ENCODE results near the gene SNRPD3. TPM values are rescaled to one million over a fixed set of nuclear protein-coding genes. Genes with fewer than 3 reads are reported as not detected.

Gene SNRPD3
- polyA plus RNA-seq, 1 of the 3 experiments (the other 2 are of a cell fraction) = 177 TPM

DNA sequence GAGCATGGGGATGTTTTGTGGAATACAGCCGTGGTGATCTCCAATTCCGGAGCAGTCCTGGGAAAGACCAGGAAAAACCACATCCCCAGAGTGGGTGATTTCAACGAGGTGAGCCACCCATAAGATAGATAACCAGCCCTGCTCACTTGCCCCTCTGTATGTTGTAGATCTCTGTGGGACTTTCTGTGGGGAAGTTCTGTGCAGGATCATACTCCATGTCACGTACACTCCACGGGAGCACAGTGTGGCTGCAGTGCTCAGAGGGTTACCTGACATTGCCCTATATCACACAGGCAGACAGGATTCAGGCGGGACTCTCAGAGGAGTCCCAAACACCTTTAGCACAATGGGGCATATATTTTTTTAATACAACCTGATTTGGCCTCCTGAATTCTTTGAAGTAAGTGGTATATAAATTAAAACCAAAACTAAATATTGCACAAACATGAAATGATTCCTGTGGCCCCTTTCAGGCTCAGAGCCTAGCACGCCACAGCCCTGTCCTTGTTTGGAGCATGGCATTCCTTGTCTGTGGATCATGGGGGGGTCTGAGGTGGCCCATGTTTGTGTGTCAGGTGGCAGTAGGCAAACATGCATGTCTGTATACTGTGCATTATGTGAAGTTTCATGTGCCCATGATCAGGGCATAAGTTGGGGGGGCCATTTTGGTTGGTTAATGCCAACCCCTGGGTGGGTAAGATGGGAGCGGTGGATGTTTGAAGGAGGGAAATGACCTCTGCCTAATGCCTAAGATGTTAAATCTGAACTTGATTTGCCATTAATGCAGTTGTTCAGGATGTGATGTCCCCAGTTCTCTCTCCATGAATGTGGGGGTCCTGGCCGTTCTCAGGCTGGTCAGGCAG is 42.2 kb upstream of the SNRPD3 start (continued):
- TF ChIP-seq, protein P1, sequence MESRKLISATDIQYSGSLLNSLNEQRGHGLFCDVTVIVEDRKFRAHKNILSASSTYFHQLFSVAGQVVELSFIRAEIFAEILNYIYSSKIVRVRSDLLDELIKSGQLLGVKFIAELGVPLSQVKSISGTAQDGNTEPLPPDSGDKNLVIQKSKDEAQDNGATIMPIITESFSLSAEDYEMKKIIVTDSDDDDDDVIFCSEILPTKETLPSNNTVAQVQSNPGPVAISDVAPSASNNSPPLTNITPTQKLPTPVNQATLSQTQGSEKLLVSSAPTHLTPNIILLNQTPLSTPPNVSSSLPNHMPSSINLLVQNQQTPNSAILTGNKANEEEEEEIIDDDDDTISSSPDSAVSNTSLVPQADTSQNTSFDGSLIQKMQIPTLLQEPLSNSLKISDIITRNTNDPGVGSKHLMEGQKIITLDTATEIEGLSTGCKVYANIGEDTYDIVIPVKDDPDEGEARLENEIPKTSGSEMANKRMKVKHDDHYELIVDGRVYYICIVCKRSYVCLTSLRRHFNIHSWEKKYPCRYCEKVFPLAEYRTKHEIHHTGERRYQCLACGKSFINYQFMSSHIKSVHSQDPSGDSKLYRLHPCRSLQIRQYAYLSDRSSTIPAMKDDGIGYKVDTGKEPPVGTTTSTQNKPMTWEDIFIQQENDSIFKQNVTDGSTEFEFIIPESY (IDR thresholded peaks at IDR 0.05; ENCODE audit: borderline replicate concordance, low read depth) = no peak
- TF ChIP-seq RXRA (IDR thresholded peaks at IDR 0.05; ENCODE audit: borderline replicate concordance, low read depth) (no peak), GATA2 (CRISPR knock-in tag; IDR thresholded peaks at IDR 0.05) (no peak)

DNA sequence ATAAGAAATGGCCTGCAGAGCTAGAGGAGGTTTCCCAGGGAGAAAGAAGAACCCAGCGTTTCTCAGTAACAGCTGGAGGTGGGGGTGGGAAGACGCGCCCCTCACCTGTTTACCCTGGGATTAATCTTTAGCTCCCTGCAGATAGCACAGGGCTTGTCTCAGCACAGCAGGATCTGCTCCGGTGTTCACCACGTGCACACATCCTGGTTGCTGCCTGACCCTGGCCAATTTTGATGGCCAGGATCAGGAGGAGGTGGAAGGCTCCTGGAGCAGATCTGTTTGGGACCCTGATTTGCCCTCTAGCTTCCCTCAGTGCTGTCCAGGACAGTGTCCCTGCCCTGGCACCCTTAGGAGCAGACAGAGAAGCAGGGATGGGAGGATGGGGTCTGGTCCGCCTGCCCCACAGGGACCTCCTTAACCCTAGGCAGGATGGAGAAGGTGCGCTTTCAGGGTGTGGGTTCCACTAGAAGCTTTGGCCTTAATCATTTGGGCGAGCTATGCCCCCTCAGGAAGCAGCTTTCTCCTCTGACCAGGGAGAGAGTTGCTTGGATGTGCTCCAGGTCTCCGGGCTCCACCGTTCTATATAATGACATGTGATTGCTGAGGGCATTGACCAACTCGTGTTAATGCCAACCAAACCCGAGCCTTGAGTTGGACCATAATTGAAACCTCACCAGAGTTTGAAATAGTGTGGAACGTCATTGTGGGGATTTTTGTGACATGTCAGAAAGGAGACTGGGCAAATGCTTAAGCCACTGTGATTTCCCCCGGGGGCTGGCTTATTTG is 41.4 kb upstream of the SNRPD3 start:
- H3K27me3 ChIP-seq (ENCODE audit: insufficient read depth) = no peaks in the 10 kb centered on the region
- no peak overlapping the region for H3K9ac ChIP-seq
- no peak overlapping the region for H2AFZ ChIP-seq (ENCODE audit: low read depth)
- H3K4me1 ChIP-seq (ENCODE audit: control insufficient read depth in 1 of 2, insufficient read depth in 2 of 2, low read depth in 1 of 2, low read length in 1 of 2) = peaks cover 5 to 13% of the 10 kb centered on the region in 2 experiments; a peak in 2 of 4 replicates
- H3K4me2 ChIP-seq = no peak overlapping the region
- WGBS (ENCODE audit: low lambda C conversion rate) = 81% methylated on average over 13 of the region's 14 CpGs
- ChIA-PET CTCF (interaction anchor here (1.0 to 1.4 kb wide), 2 partner anchors 9 to 11 kb away, joined by 3 to 4 read pairs; no protein-coding TSS in a partner anchor), POLR2A (no interaction called here)
- H3K9me3 ChIP-seq = no peaks in the 10 kb centered on the region
- H3K79me2 ChIP-seq (ENCODE audit: insufficient read depth) = no peaks in the 10 kb centered on the region
- H3K36me3 ChIP-seq (replicated peaks in 1 of 2; ENCODE audit: control insufficient read depth in 1 of 2, insufficient read depth in 2 of 2, low read length in 1 of 2) = no peaks in the 10 kb centered on the region
- H3K4me3 ChIP-seq (ENCODE audit: low read depth in 2 of 2, low read length in 1 of 2) = no peak overlapping the region
- H4K20me1 ChIP-seq (ENCODE audit: insufficient read depth) = no peaks in the 10 kb centered on the region
- DNase-seq = no peak
- no peak for TF ChIP-seq RFX5 (IDR thresholded peaks at IDR 0.05; ENCODE audit: low read length)
- no peaks in the 10 kb centered on the region for H3K9me2 ChIP-seq
- peaks cover 12% of the 10 kb centered on the region for H3F3A ChIP-seq (replicated peaks; ENCODE audit: insufficient read depth)
- no peak overlapping the region for H3K27ac ChIP-seq (ENCODE audit: low read depth in 2 of 2, low read length in 1 of 2)

DNA sequence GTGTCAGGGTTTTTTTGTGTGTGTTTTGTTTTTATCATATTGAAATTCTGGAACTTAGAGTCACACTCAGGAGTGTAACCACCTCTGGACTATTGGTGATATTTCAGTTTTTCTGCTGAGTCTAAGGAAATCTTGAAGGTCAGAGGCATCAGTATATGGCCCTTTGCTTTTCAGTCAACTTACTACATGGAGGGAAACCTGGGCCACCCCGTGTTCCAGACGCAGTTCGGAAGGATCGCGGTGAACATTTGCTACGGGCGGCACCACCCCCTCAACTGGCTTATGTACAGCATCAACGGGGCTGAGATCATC is 40.8 kb upstream of the SNRPD3 start:
- H3K9ac ChIP-seq = no peak overlapping the region
- H3K36me3 ChIP-seq (replicated peaks in 1 of 2; ENCODE audit: control insufficient read depth in 1 of 2, insufficient read depth in 2 of 2, low read length in 1 of 2) = no peaks in the 10 kb centered on the region
- H3K27ac ChIP-seq (ENCODE audit: low read depth in 2 of 2, low read length in 1 of 2) = no peak overlapping the region
- POLR2A ChIA-PET = no interaction called here
- H2AFZ ChIP-seq (ENCODE audit: low read depth) = no peak overlapping the region
- peaks cover 7 to 13% of the 10 kb centered on the region in 2 experiments; a peak in 2 of 4 replicates for H3K4me1 ChIP-seq (ENCODE audit: control insufficient read depth in 1 of 2, insufficient read depth in 2 of 2, low read depth in 1 of 2, low read length in 1 of 2)
- H4K20me1 ChIP-seq (ENCODE audit: insufficient read depth) = no peaks in the 10 kb centered on the region
- H3F3A ChIP-seq (replicated peaks; ENCODE audit: insufficient read depth) = peaks cover 12% of the 10 kb centered on the region
- no peak overlapping the region for H3K4me3 ChIP-seq (ENCODE audit: low read depth in 2 of 2, low read length in 1 of 2)
- H3K9me3 ChIP-seq = no peaks in the 10 kb centered on the region
- H3K27me3 ChIP-seq (ENCODE audit: insufficient read depth) = no peaks in the 10 kb centered on the region
- DNase-seq = no peak
- no peak overlapping the region for H3K4me2 ChIP-seq
- CTCF ChIA-PET = interaction anchor here (1.4 kb wide), 1 partner anchor 9 kb away, joined by 3 read pairs; no protein-coding TSS in a partner anchor
- 97% methylated on average over 8 of the region's 8 CpGs for WGBS (ENCODE audit: low lambda C conversion rate)
- no peaks in the 10 kb centered on the region for H3K79me2 ChIP-seq (ENCODE audit: insufficient read depth)
- no peaks in the 10 kb centered on the region for H3K9me2 ChIP-seq
- TF ChIP-seq SIN3A (IDR thresholded peaks at IDR 0.05; ENCODE audit: borderline replicate concordance, low read depth, low read length) (no peak), FOXM1 (IDR thresholded peaks at IDR 0.05; ENCODE audit: low read depth) (no peak), MEF2A (IDR thresholded peaks at IDR 0.05; ENCODE audit: borderline replicate concordance, low read depth) (no peak), EZH2phosphoT487 (IDR thresholded peaks at IDR 0.05; ENCODE audit: borderline replicate concordance, low read depth) (no peak), RXRA (IDR thresholded peaks at IDR 0.05; ENCODE audit: borderline replicate concordance, low read depth) (no peak), RCOR1 (IDR thresholded peaks at IDR 0.05; ENCODE audit: low read length) (no peak), JUND (IDR thresholded peaks at IDR 0.05) (no peak), GABPA (IDR thresholded peaks at IDR 0.05; ENCODE audit: low read depth) (no peak), FOXJ3 (CRISPR knock-in tag; IDR thresholded peaks at IDR 0.05) (no peak), TAF1 (IDR thresholded peaks at IDR 0.05; ENCODE audit: borderline replicate concordance, low read depth, low read length) (no peak)
- TF ChIP-seq, protein P2, sequence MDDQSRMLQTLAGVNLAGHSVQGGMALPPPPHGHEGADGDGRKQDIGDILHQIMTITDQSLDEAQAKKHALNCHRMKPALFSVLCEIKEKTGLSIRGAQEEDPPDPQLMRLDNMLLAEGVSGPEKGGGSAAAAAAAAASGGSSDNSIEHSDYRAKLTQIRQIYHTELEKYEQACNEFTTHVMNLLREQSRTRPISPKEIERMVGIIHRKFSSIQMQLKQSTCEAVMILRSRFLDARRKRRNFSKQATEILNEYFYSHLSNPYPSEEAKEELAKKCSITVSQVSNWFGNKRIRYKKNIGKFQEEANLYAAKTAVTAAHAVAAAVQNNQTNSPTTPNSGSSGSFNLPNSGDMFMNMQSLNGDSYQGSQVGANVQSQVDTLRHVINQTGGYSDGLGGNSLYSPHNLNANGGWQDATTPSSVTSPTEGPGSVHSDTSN (IDR thresholded peaks at IDR 0.05) = no peak
- TF ChIP-seq, protein P3, sequence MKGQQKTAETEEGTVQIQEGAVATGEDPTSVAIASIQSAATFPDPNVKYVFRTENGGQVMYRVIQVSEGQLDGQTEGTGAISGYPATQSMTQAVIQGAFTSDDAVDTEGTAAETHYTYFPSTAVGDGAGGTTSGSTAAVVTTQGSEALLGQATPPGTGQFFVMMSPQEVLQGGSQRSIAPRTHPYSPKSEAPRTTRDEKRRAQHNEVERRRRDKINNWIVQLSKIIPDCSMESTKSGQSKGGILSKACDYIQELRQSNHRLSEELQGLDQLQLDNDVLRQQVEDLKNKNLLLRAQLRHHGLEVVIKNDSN (IDR thresholded peaks at IDR 0.05; ENCODE audit: borderline replicate concordance, low read depth) = no peak
- TF ChIP-seq, protein P4, sequence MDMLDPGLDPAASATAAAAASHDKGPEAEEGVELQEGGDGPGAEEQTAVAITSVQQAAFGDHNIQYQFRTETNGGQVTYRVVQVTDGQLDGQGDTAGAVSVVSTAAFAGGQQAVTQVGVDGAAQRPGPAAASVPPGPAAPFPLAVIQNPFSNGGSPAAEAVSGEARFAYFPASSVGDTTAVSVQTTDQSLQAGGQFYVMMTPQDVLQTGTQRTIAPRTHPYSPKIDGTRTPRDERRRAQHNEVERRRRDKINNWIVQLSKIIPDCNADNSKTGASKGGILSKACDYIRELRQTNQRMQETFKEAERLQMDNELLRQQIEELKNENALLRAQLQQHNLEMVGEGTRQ (IDR thresholded peaks at IDR 0.05; ENCODE audit: borderline replicate concordance, low read depth, low read length) = no peak
